HEK293 (cell line): ENCODE results near the gene OCIAD1.

Source experiments
- CTCF ChIA-PET: fragments of 350-600 bp; formaldehyde crosslinking; extraction: SDS; loops from one replicate; lab custom pipeline; 2021; ENCODE audit warnings: antibody characterized with exemption; lab: Yijun Ruan, JAX
- POLR2A ChIA-PET: fragments of 300-600 bp; formaldehyde crosslinking; extraction: SDS; loops from one replicate; lab custom pipeline; 2020; ENCODE audit warnings: antibody characterized with exemption, inconsistent platforms; lab: Yijun Ruan, JAX
- H3K27ac ChIP-seq: fragments of 200-500 bp; sonication (Bioruptor generic); 2 replicates; pipeline ENCODE4 v1.5.1; 2014; ENCODE audit warnings: low read depth, low read length, control low read depth, inconsistent platforms; ENCODE audit errors: extremely low read depth
- H3K36me3 ChIP-seq, 2 experiments: fragments of 200-500 bp in 1 of 2; sonication (Bioruptor generic) in 1 of 2; 1 replicate in 1 of 2; 2 replicates in 1 of 2; pipeline ENCODE4 v1.5.1; 2014 to 2017; ENCODE audit warnings: inconsistent platforms in 2 of 2, low read length in 2 of 2; ENCODE audit not compliant: control insufficient read depth in 2 of 2, insufficient read depth in 1 of 2
- H3K4me1 ChIP-seq: fragments of 200-500 bp; sonication (Bioruptor generic); 2 replicates; pipeline ENCODE4 v1.5.1; 2014; ENCODE audit warnings: mild to moderate bottlenecking, low read length, inconsistent platforms; ENCODE audit not compliant: control insufficient read depth, insufficient read depth
- H3K4me3 ChIP-seq: 2 replicates; pipeline ENCODE4 v1.5.1; 2011; ENCODE audit warnings: low read depth, mild to moderate bottlenecking, control low read depth, low read length, moderate library complexity
- H3K9me3 ChIP-seq: fragments of 200-500 bp; sonication (Bioruptor generic); 2 replicates; pipeline ENCODE4 v1.5.1; 2014; ENCODE audit warnings: low read depth, low read length, inconsistent platforms; ENCODE audit not compliant: control insufficient read depth, insufficient read depth
- OSR2 ChIP-seq: fragments of 450-650 bp; formaldehyde crosslinking; IDR thresholded peaks from 2 replicates; pipeline ENCODE4 v1.5.1; 2016; ENCODE audit warnings: missing biosample characterization, missing genetic modification characterization
- RBAK ChIP-seq: fragments of 450-650 bp; formaldehyde crosslinking; IDR thresholded peaks from 2 replicates; pipeline ENCODE4 v1.5.1; 2016; ENCODE audit warnings: missing biosample characterization, missing genetic modification characterization
- SP7 ChIP-seq: fragments of 450-650 bp; formaldehyde crosslinking; IDR thresholded peaks from 2 replicates; pipeline ENCODE4 v1.5.1; 2016; ENCODE audit warnings: missing biosample characterization, missing genetic modification characterization
- WT1 ChIP-seq: fragments of 450-650 bp; formaldehyde crosslinking; IDR thresholded peaks from 2 replicates; pipeline ENCODE4 v1.5.1; 2016; ENCODE audit warnings: missing biosample characterization, missing genetic modification characterization
- ZBTB48 ChIP-seq: fragments of 450-650 bp; formaldehyde crosslinking; IDR thresholded peaks from 2 replicates; pipeline ENCODE4 v1.5.1; 2016; ENCODE audit warnings: missing biosample characterization, missing genetic modification characterization
- ZNF121 ChIP-seq: fragments of 450-650 bp; formaldehyde crosslinking; IDR thresholded peaks from 2 replicates; pipeline ENCODE4 v1.5.1; 2016; ENCODE audit warnings: missing biosample characterization, missing genetic modification characterization
- ZNF133 ChIP-seq: fragments of 450-650 bp; formaldehyde crosslinking; IDR thresholded peaks from 2 replicates; pipeline ENCODE4 v1.5.1; 2016; ENCODE audit warnings: missing biosample characterization, missing genetic modification characterization
- ZNF292 ChIP-seq: fragments of 450-650 bp; formaldehyde crosslinking; IDR thresholded peaks from 2 replicates; pipeline ENCODE4 v1.5.1; 2016; ENCODE audit warnings: low read depth, missing biosample characterization, missing genetic modification characterization, borderline replicate concordance
- ZNF423 ChIP-seq: fragments of 450-650 bp; formaldehyde crosslinking; IDR thresholded peaks from 2 replicates; pipeline ENCODE4 v1.5.1; 2016; ENCODE audit warnings: missing biosample characterization, missing genetic modification characterization
- ZNF514 ChIP-seq: fragments of 450-650 bp; formaldehyde crosslinking; IDR thresholded peaks from 2 replicates; pipeline ENCODE4 v1.5.1; 2016; ENCODE audit warnings: missing biosample characterization, missing genetic modification characterization
- ZNF549 ChIP-seq: fragments of 450-650 bp; IDR thresholded peaks from 2 replicates; pipeline ENCODE4 v1.5.1; 2018; ENCODE audit warnings: missing biosample characterization, missing genetic modification characterization, mild to moderate bottlenecking, inconsistent platforms, moderate library complexity
- ZNF660 ChIP-seq: fragments of 450-650 bp; IDR thresholded peaks from 2 replicates; pipeline ENCODE4 v1.5.1; 2018; ENCODE audit warnings: missing biosample characterization, mild to moderate bottlenecking, missing genetic modification characterization
- TF ChIP-seq, protein P1 (sequence below): fragments of 450-650 bp; formaldehyde crosslinking; IDR thresholded peaks from 2 replicates; pipeline ENCODE4 v1.5.1; 2016; ENCODE audit warnings: missing biosample characterization, missing genetic modification characterization
- TF ChIP-seq, protein P2 (sequence below): fragments of 450-650 bp; formaldehyde crosslinking; IDR thresholded peaks from 2 replicates; pipeline ENCODE4; 2016; ENCODE audit warnings: missing biosample characterization, missing genetic modification characterization
- TF ChIP-seq, protein P3 (sequence below): sonication (generic); formaldehyde crosslinking; IDR thresholded peaks from 2 replicates; pipeline ENCODE4 v1.8.1; 2022; ENCODE audit warnings: mild to moderate bottlenecking, moderate library complexity, missing genetic modification reagents
- TF ChIP-seq, protein P4 (sequence below): fragments of 450-650 bp; formaldehyde crosslinking; optimal IDR thresholded peaks from 2 replicates; pipeline ENCODE3; 2016; ENCODE audit warnings: missing biosample characterization, mild to moderate bottlenecking, missing genetic modification characterization

Gene OCIAD1

DNA sequence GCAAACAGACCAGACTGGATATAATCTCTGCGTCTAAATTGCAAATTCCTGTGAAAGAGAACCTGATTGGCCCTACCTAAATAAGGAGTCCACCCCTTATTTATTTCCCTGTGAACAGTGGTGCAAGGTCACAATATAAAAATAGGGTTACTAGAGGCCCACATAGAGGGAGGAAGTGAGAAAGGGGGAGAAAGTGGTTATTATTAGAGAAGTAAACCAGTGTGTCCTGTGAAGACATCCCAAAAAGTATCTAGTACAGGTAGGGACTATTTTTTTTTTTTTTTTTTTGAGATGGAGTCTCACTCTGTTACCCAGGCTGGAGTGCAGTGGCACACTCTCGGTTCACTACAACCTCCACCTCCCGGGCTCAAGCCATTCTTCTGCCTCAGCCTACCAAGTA, 35.8 kb upstream of the OCIAD1 start:
- Histone ChIP-seq H3K27ac (no peak overlapping the region), H3K4me3 (no peak overlapping the region), H3K9me3 (no peaks in the 10 kb centered on the region), H3K4me1 (no peaks in the 10 kb centered on the region), H3K36me3 (no peaks in the 10 kb centered on the region)
- TF ChIP-seq, protein P1, sequence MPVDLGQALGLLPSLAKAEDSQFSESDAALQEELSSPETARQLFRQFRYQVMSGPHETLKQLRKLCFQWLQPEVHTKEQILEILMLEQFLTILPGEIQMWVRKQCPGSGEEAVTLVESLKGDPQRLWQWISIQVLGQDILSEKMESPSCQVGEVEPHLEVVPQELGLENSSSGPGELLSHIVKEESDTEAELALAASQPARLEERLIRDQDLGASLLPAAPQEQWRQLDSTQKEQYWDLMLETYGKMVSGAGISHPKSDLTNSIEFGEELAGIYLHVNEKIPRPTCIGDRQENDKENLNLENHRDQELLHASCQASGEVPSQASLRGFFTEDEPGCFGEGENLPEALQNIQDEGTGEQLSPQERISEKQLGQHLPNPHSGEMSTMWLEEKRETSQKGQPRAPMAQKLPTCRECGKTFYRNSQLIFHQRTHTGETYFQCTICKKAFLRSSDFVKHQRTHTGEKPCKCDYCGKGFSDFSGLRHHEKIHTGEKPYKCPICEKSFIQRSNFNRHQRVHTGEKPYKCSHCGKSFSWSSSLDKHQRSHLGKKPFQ (tag by site-specific recombination), result no peak
- TF ChIP-seq RBAK (no peak), ZNF514 (tag by site-specific recombination) (no peak), ZNF121 (tag by site-specific recombination) (no peak), ZNF133 (no peak), ZNF660 (tag by site-specific recombination) (no peak), SP7 (tag by site-specific recombination) (no peak), ZNF549 (tag by site-specific recombination) (no peak), ZNF292 (tag by site-specific recombination) (no peak), WT1 (no peak), OSR2 (tag by site-specific recombination) (no peak), ZNF423 (tag by site-specific recombination) (no peak)
- TF ChIP-seq, protein P2, sequence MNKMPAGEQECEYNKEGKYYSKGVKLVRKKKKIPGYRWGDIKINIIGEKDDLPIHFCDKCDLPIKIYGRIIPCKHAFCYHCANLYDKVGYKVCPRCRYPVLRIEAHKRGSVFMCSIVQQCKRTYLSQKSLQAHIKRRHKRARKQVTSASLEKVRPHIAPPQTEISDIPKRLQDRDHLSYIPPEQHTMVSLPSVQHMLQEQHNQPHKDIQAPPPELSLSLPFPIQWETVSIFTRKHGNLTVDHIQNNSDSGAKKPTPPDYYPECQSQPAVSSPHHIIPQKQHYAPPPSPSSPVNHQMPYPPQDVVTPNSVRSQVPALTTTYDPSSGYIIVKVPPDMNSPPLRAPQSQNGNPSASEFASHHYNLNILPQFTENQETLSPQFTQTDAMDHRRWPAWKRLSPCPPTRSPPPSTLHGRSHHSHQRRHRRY (tag by site-specific recombination), result no peak
- TF ChIP-seq, protein P3, sequence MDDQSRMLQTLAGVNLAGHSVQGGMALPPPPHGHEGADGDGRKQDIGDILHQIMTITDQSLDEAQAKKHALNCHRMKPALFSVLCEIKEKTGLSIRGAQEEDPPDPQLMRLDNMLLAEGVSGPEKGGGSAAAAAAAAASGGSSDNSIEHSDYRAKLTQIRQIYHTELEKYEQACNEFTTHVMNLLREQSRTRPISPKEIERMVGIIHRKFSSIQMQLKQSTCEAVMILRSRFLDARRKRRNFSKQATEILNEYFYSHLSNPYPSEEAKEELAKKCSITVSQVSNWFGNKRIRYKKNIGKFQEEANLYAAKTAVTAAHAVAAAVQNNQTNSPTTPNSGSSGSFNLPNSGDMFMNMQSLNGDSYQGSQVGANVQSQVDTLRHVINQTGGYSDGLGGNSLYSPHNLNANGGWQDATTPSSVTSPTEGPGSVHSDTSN (CRISPR knock-in tag), result no peak
- CTCF ChIA-PET, result no interaction called here
- POLR2A ChIA-PET, result no interaction called here

DNA sequence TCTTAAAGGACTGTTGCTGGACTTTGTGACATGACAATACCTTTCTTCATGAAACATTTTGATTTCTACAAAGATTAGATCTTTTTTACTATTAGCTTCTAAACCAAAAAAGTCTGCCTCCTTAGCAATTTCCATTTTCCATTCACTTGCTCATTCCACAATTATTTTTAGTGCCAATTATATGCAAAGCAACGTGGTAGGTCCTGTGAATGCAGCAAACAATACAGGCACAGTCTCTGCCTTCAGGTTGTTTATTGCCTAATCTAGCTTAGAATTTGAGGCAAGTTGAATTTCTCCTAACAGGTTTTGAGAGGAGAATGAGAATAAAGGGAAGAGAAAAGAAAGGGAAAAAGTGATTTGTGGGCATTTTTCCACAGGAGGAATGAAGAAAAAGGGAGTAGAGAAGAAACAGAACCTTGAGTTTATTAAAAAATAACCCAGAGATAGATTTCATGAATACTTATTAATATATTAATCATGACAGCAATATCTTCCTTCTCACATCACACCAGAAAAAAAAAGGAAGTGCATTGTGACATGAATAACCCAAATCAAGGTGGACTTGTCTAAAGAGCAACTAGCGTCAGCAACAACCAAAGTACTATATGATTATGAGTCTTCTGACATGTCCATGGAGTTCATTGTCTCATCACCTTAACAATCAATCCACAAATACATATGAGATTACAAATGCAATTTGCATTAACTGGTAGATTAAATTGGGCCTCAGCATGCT, 34.5 kb upstream of the OCIAD1 start:
- Histone ChIP-seq H3K4me1 (no peaks in the 10 kb centered on the region), H3K4me3 (no peak overlapping the region), H3K27ac (no peak overlapping the region), H3K36me3 (no peaks in the 10 kb centered on the region), H3K9me3 (no peaks in the 10 kb centered on the region)
- TF ChIP-seq ZNF292 (tag by site-specific recombination) (no peak), ZBTB48 (tag by site-specific recombination) (no peak)
- TF ChIP-seq, protein P4, sequence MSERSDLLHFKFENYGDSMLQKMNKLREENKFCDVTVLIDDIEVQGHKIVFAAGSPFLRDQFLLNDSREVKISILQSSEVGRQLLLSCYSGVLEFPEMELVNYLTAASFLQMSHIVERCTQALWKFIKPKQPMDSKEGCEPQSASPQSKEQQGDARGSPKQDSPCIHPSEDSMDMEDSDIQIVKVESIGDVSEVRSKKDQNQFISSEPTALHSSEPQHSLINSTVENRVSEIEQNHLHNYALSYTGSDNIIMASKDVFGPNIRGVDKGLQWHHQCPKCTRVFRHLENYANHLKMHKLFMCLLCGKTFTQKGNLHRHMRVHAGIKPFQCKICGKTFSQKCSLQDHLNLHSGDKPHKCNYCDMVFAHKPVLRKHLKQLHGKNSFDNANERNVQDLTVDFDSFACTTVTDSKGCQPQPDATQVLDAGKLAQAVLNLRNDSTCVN, result no peak
- ChIA-PET POLR2A (no interaction called here), CTCF (interaction anchor here (0.7 kb wide), 1 partner anchor 15 kb away, joined by 3 read pairs; no protein-coding TSS in a partner anchor)
